ENCODE measurements around the gene SMG9. TPM values are rescaled to one million over a fixed set of nuclear protein-coding genes. Genes with fewer than 3 reads are reported as not detected.

Gene SMG9
- total RNA-seq, 2 experiments from 2014 or later = 58.2 to 58.3 TPM

- intact Hi-C loops (cut with micrococcal nuclease) = loop anchor here (5.0 to 10.0 kb wide), 2 partner anchors 225 to 992 kb away; partner anchors contain the start of genes BCL3 and ETHE1
- Mint-ChIP-seq H3K4me3 (peak overlapping the region; percentile 95), H3K36me3 (peaks cover 55% of the 10 kb centered on the region), H3K27ac (peak overlapping the region; percentile 99), H3K4me1 (ENCODE audit: low read depth) (peaks cover 61% of the 10 kb centered on the region), H3K9me3 (no peaks in the 10 kb centered on the region), H3K27me3 (no peaks in the 10 kb centered on the region)
- peak; percentile 25 for DNase-seq
- ChIA-PET POLR2A (interaction anchor here (0.6 to 7.0 kb wide), 4 partner anchors 13 to 32 kb away, joined by 4 to 182 read pairs (median 44); partner anchors contain the start of gene KCNN4), CTCF (interaction anchor here (0.6 to 7.8 kb wide), 11 partner anchors 7 to 158 kb away, joined by 3 to 108 read pairs (median 5); partner anchors contain the start of gene KCNN4)
Observed at GRCh38 chr19:43752287-43752875, 2.4 kb downstream of the SMG9 start.

- intact Hi-C loops (cut with micrococcal nuclease) = loop anchor here (5.0 to 10.0 kb wide), 2 partner anchors 224 to 993 kb away; partner anchors contain the start of genes BCL3 and ETHE1
- ChIA-PET CTCF (interaction anchor here (0.9 to 7.8 kb wide), 8 partner anchors 11 to 157 kb away, joined by 3 to 108 read pairs (median 7); partner anchors contain the start of gene KCNN4), POLR2A (interaction anchor here (2.1 to 7.0 kb wide), 3 partner anchors 14 to 27 kb away, joined by 5 to 182 read pairs (median 82); partner anchors contain the start of gene KCNN4)
- no peaks in the 10 kb centered on the region for H3K27me3 Mint-ChIP-seq
- H3K9me3 Mint-ChIP-seq = no peaks in the 10 kb centered on the region
- peak overlapping the region; percentile 99 for H3K27ac Mint-ChIP-seq
- DNase-seq = no peak
- peaks cover 56% of the 10 kb centered on the region for H3K4me1 Mint-ChIP-seq (ENCODE audit: low read depth)
- H3K36me3 Mint-ChIP-seq = peaks cover 56% of the 10 kb centered on the region
- H3K4me3 Mint-ChIP-seq = peak overlapping the region; percentile 44
Observed at GRCh38 chr19:43751466-43752220, 3.1 kb downstream of the SMG9 start.

GRCh38 chr19:43749898-43750297 is 4.9 kb downstream of the SMG9 start:
- H3K9me3 Mint-ChIP-seq = no peaks in the 10 kb centered on the region
- H3K27ac Mint-ChIP-seq = peak overlapping the region; percentile 67
- H3K4me3 Mint-ChIP-seq = no peak overlapping the region
- peaks cover 59% of the 10 kb centered on the region for H3K4me1 Mint-ChIP-seq (ENCODE audit: low read depth)
- ChIA-PET CTCF (interaction anchor here (1.1 kb wide), 2 partner anchors 15 to 28 kb away, joined by 3 to 6 read pairs; no protein-coding TSS in a partner anchor), POLR2A (no interaction called here)
- H3K36me3 Mint-ChIP-seq = peaks cover 55% of the 10 kb centered on the region
- no peaks in the 10 kb centered on the region for H3K27me3 Mint-ChIP-seq
- intact Hi-C loops (cut with micrococcal nuclease) = loop anchor here (5.0 to 10.0 kb wide), 2 partner anchors 223 to 995 kb away; partner anchors contain the start of genes BCL3 and ETHE1
- no peak for DNase-seq

GRCh38 chr19:43749152-43749551 is 5.6 kb downstream of the SMG9 start:
- Mint-ChIP-seq H3K36me3 (peaks cover 56% of the 10 kb centered on the region), H3K27me3 (no peaks in the 10 kb centered on the region), H3K4me1 (ENCODE audit: low read depth) (peaks cover 59% of the 10 kb centered on the region), H3K27ac (peak overlapping the region; percentile 88), H3K9me3 (no peaks in the 10 kb centered on the region), H3K4me3 (no peak overlapping the region)
- DNase-seq = no peak
- POLR2A ChIA-PET = no interaction called here
- CTCF ChIA-PET = interaction anchor here (1.1 kb wide), 2 partner anchors 16 to 29 kb away, joined by 3 to 6 read pairs; no protein-coding TSS in a partner anchor
- intact Hi-C loops (cut with micrococcal nuclease) = no loop called here

GRCh38 chr19:43748685-43749084 is 6.1 kb downstream of the SMG9 start:
- Mint-ChIP-seq H3K9me3 (no peaks in the 10 kb centered on the region), H3K4me1 (ENCODE audit: low read depth) (peaks cover 56% of the 10 kb centered on the region), H3K27ac (peak overlapping the region; percentile 88), H3K4me3 (no peak overlapping the region), H3K27me3 (no peaks in the 10 kb centered on the region), H3K36me3 (peaks cover 61% of the 10 kb centered on the region)
- DNase-seq = no peak
- intact Hi-C loops (cut with micrococcal nuclease) = no loop called here
- ChIA-PET POLR2A (no interaction called here), CTCF (interaction anchor here (0.9 kb wide), 1 partner anchor 11 kb away, joined by 4 read pairs; no protein-coding TSS in a partner anchor)

- intact Hi-C loops (cut with micrococcal nuclease) = no loop called here
- H3K27me3 Mint-ChIP-seq = no peaks in the 10 kb centered on the region
- peaks cover 53% of the 10 kb centered on the region for H3K4me1 Mint-ChIP-seq (ENCODE audit: low read depth)
- H3K36me3 Mint-ChIP-seq = peaks cover 64% of the 10 kb centered on the region
- ChIA-PET CTCF (interaction anchor here (0.9 kb wide), 1 partner anchor 11 kb away, joined by 4 read pairs; no protein-coding TSS in a partner anchor), POLR2A (no interaction called here)
- H3K9me3 Mint-ChIP-seq = no peaks in the 10 kb centered on the region
- DNase-seq = no peak
- H3K4me3 Mint-ChIP-seq = no peak overlapping the region
- H3K27ac Mint-ChIP-seq = peak overlapping the region; percentile 88
Observed at GRCh38 chr19:43748205-43748594, 6.6 kb downstream of the SMG9 start.

- Mint-ChIP-seq H3K27ac (peak overlapping the region; percentile 88), H3K4me1 (ENCODE audit: low read depth) (peaks cover 48% of the 10 kb centered on the region), H3K27me3 (no peaks in the 10 kb centered on the region), H3K36me3 (peaks cover 64% of the 10 kb centered on the region), H3K4me3 (peak overlapping the region; percentile 52), H3K9me3 (no peaks in the 10 kb centered on the region)
- intact Hi-C loops (cut with micrococcal nuclease) = no loop called here
- peak; percentile 54 for DNase-seq
- ChIA-PET CTCF (interaction anchor here (0.9 to 4.7 kb wide), 6 partner anchors 12 to 79 kb away, joined by 3 to 68 read pairs (median 13); partner anchors contain the start of gene KCNN4), POLR2A (no interaction called here)
Observed at GRCh38 chr19:43747557-43748204, 7.1 kb downstream of the SMG9 start.

- Mint-ChIP-seq H3K9me3 (no peaks in the 10 kb centered on the region), H3K27ac (no peak overlapping the region), H3K4me3 (no peak overlapping the region), H3K4me1 (ENCODE audit: low read depth) (peaks cover 17% of the 10 kb centered on the region), H3K27me3 (no peaks in the 10 kb centered on the region), H3K36me3 (peaks cover 69% of the 10 kb centered on the region)
- ChIA-PET POLR2A (no interaction called here), CTCF (interaction anchor here (1.3 to 4.7 kb wide), 2 partner anchors 24 to 35 kb away, joined by 3 to 68 read pairs; no protein-coding TSS in a partner anchor)
- DNase-seq = no peak
- intact Hi-C loops (cut with micrococcal nuclease) = no loop called here
Observed at GRCh38 chr19:43743059-43743458, 11.7 kb downstream of the SMG9 start.

GRCh38 chr19:43741075-43741825 is 13.5 kb downstream of the SMG9 start:
- H3K4me3 Mint-ChIP-seq = no peak overlapping the region
- no peak for DNase-seq
- POLR2A ChIA-PET = no interaction called here
- no peaks in the 10 kb centered on the region for H3K27me3 Mint-ChIP-seq
- H3K4me1 Mint-ChIP-seq (ENCODE audit: low read depth) = peaks cover 8% of the 10 kb centered on the region
- H3K9me3 Mint-ChIP-seq = no peaks in the 10 kb centered on the region
- peaks cover 68% of the 10 kb centered on the region for H3K36me3 Mint-ChIP-seq
- CTCF ChIA-PET = interaction anchor here (0.9 to 1.2 kb wide), 2 partner anchors 44 to 69 kb away, joined by 4 to 5 read pairs; no protein-coding TSS in a partner anchor
- H3K27ac Mint-ChIP-seq = no peak overlapping the region
- intact Hi-C loops (cut with micrococcal nuclease) = no loop called here

GRCh38 chr19:43739439-43740235 is 15.1 kb downstream of the SMG9 start:
- Mint-ChIP-seq H3K27ac (no peak overlapping the region), H3K4me1 (ENCODE audit: low read depth) (no peaks in the 10 kb centered on the region), H3K27me3 (no peaks in the 10 kb centered on the region), H3K9me3 (no peaks in the 10 kb centered on the region), H3K4me3 (no peak overlapping the region), H3K36me3 (peaks cover 66% of the 10 kb centered on the region)
- ChIA-PET POLR2A (no interaction called here), CTCF (interaction anchor here (0.8 kb wide), 2 partner anchors 45 to 51 kb away, joined by 3 read pairs; no protein-coding TSS in a partner anchor)
- intact Hi-C loops (cut with micrococcal nuclease) = no loop called here
- DNase-seq = no peak

Measured in activated CD4-positive, alpha-beta memory T cell treated with anti-CD3 and anti-CD28 coated beads for 36 hours (primary cell).